GM19023 (cell line): ENCODE data around the gene MTCL1.

ENCODE experiments used
- ATAC-seq: cut with Tn5 transposase; IDR thresholded peaks from one replicate; pipeline ENCODE4 v1.9.1; 2021; ENCODE audit warnings: mild to moderate bottlenecking, moderate library complexity; ENCODE audit not compliant: unreplicated experiment

The MTCL1 gene

DNA sequence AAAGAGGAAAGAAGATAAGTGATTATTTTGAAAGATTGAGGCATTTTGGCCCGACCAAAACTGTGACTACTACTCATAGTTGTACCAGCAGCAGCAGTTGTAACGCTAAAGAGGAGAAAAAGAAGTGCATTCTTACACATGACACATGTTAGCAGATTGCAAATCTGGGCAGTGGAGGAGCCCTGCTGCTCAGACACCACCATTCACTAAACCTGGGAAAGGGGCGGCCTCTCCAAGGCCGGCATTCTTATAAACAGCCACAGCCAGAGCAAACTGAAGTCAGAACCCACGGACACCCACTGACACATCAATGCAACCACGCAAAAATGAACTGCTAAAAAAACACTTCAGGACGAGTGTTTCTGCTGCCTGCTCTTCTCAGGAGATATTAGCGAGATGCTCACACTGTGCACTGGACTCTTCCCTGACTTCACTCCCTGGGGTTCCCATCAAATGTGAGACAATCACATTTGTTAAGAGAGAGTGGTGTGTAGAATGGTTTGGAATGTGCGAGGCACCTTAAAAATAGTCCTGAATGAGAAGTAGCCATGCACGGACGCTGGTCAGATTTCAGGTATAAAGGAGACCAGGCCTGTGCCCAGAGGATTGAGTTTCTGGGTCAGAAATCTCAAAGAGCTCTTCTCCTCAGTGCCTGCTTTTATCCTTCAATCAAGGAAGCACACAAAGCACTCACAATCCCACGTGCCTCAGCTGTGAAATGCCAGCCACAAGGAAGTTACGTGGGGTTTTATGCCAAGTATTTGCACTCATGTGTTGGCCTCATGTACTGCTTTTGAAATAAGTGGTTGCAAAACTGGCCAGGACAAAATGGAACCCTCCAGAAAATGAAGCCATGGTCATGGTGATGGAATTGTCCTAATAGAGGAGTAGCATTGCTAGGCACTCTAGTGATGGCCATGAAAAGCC lies 83.4 kb downstream of the MTCL1 start:
- ATAC-seq: no peak

DNA sequence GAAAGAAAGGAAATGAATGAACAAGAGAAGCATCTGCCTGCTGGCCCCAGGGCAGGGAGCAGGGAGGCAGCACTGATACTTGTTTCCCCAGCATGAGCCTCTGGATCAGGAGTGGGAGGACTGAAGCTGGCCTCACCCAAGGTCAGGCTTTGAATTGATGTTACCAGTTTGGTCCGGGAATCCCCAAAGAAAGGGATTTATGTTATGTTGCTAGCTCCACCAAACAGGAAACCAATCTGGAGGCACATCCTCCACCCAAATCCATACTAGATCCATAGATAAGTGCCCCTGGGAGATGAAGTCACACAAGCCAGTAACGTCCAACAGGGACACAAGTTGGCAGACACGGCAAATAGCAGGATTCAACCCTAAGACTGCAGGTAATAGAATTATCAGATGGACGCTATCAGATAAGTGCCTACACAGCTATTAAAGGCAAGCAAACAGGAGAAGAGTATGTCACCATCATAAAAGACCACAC lies 85.9 kb downstream of the MTCL1 start:
- no peak for ATAC-seq

- no peak for ATAC-seq
These were observed 87.4 kb downstream of the MTCL1 start for GRCh38 chr18:8792688-8793316.

GRCh38 chr18:8793445-8794155 lies 88.2 kb downstream of the MTCL1 start:
- ATAC-seq: no peak

- ATAC-seq: no peak
These were observed 89.0 kb downstream of the MTCL1 start for GRCh38 chr18:8794156-8794933.

- ATAC-seq: no peak
These were observed 89.6 kb downstream of the MTCL1 start for GRCh38 chr18:8794934-8795280.

DNA sequence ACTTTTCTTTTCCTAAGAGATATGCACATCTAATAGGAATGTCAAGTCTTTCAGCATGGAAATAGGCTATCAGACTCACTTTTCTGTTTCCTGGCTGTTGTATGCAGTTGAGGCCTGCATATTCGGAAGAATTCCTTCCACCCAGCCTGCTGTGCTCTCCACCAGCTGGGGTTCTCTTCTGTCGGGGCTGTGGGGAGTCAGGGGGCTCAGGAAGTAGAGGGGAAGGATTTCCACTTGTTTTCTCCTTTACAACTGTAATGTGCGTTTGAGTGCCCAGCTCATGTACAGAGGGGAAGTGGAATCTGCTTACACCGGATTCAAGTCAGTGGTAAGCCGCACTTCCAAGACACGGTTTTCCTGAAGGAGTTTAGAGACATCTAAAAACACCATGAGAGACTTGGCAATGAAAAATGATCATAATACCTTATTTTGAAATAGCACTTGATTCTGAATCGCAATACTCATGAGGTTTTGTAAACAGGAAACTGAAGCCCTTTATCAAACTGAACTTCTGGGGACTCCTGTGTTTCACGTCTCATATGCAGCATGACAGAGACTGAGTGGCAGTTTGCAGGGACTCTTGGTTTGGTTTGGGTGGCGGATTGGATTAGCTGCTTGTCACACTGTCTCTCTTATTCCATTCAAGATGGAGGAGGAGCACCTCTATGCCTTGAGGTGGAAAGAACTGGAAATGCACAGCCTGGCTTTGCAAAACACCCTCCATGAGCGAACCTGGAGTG lies 90.4 kb downstream of the MTCL1 start:
- ATAC-seq: no peak

DNA sequence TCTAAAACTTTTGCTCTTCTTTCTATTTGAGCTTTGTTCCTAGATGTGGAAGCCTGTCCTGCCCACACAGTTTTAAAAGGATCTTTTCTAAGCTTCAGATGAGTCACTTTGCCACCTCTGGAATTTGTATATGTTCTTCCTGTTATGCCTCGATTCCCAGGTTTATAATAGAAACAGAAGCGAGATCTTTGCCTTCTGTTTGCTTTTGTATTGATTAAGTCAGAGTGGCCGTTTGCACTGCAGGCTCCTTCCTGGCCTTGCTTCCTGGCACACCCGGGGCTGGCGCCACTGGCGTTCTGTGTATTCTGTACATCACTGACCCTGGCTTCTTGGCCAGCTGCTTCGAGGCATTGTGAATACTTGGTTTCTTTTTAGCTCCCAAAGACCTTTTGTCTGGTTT lies 91.8 kb downstream of the MTCL1 start:
- ATAC-seq: no peak

GRCh38 chr18:8799001-8799400 lies 93.6 kb downstream of the MTCL1 start:
- ATAC-seq: no peak

GRCh38 chr18:8799596-8800441 lies 94.5 kb downstream of the MTCL1 start:
- ATAC-seq: no peak

GRCh38 chr18:8800445-8800844 lies 95.1 kb downstream of the MTCL1 start:
- ATAC-seq: no peak

DNA sequence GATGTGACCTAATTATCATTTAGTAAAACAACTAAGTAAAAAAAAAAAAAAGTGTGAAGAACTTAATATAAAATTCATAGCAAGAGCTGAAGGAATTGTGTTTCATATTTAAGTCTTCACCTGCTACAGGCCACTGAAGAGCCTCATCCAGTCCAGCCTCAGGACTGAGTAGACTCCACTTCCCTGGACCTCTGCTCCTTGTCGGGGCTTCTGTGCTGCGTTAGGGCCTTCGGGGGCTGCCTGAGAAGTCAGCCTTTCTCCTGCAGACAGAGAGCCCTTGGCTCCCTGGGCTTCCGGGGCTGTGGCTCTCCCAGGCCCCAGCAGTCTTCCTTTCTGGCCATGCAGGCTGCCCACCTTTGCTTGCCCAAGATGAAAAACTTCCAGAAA lies 95.5 kb downstream of the MTCL1 start:
- no peak for ATAC-seq

GRCh38 chr18:8801263-8801901 lies 96.0 kb downstream of the MTCL1 start:
- no peak for ATAC-seq

DNA sequence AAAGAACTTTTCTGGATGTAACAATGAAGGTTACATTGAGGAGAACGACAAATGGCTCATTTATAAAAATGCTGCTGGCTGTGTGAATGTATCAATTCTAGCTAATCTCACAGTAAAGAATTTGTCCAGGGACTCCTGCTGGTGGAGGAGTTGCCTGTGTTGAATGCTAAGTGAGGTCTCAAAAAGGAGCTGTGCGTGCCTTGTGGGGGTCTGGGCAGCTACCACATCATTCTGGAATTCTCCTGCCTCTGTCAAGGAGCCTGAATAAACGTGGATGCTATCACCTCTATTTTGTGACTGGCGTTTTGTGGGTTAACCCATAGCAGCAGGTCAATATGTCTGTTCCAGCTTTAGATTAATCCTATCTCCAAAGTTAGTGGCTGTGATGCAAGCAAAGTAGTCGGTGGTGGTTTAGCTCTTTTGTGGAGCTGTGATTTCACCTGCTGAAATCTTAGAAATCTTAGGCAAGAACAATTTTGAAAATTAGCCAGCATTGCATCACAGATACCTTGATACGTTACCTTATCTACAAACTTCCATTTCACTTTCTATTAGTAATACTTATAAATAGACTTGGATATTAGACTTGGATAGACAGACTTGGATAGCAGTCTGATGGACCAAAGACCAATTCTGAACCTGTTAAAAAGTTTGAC lies 96.8 kb downstream of the MTCL1 start:
- no peak for ATAC-seq

DNA sequence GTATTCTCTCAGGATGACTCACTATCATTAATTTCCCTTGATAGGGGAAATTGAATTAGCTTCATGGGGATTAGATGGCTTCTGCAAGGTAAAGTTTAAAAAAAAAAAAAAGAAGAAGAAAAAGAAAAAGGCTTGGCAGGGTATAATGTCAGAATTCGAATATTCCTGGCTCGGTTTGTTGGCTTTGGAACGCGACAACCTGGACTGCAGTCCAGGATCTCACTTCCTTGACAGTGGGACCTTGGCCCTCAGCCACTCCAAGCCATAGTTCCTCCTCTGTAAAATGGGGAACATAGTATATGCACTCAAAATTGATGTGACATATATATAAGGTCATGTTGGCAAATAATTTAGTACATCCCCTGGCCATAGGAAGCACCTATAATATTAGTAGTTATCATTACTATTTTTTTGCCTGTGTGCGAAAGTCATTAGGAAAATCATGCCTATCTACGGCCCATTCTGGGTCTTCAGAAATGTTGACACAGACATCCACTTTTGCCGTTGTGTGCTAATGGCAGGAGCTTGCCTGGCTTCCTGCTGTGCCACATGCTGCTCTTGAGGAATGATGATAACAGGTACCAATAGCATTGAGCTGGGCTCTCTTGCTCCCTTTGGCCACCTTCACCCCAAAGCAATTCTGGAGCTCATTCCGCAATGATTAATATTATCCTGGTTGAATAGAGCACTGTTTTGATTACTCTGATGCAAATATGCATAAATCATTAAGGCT lies 97.9 kb downstream of the MTCL1 start:
- ATAC-seq: no peak

DNA sequence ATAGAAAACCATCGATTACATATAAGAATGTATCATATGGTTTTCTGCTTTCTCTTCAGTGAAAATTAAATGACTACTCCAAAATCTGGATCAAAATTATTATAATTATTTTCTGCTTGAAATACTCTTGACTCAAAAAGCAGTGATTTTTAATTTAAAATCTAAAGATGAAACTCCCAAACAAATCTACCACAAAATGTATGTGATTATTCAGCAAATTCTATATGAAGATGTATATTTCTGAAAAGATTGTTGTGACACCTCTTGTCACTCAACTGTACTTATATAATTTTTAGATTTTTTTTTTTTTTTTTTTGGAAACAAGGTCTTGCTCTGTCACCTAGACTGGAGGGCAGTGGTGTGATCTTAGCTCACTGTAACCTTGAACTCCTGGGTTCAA lies 98.6 kb downstream of the MTCL1 start:
- ATAC-seq: no peak

DNA sequence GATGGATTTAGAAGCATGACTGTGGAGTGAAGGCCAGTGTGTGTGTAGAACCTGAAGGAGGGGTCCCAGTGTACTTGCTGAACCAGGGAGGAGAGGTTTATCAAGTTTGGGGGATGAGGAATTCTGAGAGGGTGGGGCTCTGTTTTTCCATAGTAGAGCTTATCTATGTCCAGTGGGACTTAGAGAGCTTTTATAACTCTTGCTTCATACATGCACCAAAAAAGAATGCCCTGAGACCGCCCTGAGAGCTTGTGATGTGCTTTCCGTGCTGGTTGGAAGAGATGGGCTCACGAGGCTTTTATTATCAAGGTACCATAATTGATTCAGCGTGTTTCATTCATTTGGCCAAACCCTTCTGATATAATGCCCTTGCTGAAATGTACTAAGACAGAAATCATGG lies 100.2 kb downstream of the MTCL1 start:
- ATAC-seq: no peak
